Bronchial epithelial cell (primary cell): ENCODE results near the gene ELMO1. TPM values are rescaled to one million over a fixed set of nuclear protein-coding genes. Genes with fewer than 3 reads are reported as not detected.

Experiments
- DNase-seq: peaks from one replicate; pipeline ENCODE4 v3.0.0-alpha.2; 2010; ENCODE audit warnings: low read depth
- FAIRE-seq: peaks from 2 replicates; lab custom pipeline; 2011; peaks lifted over from hg19 to GRCh38; lab: Jason Lieb, UNC
- H3K27me3 ChIP-seq: 2 replicates; pipeline ENCODE4 v1.5.1; 2011; ENCODE audit warnings: low read length; ENCODE audit not compliant: control insufficient read depth, insufficient read depth
- H3K36me3 ChIP-seq: 2 replicates; pipeline ENCODE4 v1.5.1; 2011; ENCODE audit warnings: low read length; ENCODE audit not compliant: control insufficient read depth, insufficient read depth
- H3K4me3 ChIP-seq: 2 replicates; pipeline ENCODE4 v1.5.1; 2011; ENCODE audit warnings: mild to moderate bottlenecking, low read depth, low read length, control low read depth
- CTCF ChIP-seq: IDR thresholded peaks from 2 replicates; pipeline ENCODE4 v1.5.1; 2011; ENCODE audit warnings: mild to moderate bottlenecking, moderate library complexity, low read length, control low read depth, inconsistent platforms; ENCODE audit not compliant: insufficient read depth, severe bottlenecking
- total RNA-seq: library from RNA; depleted of rRNA; stranded (reverse); fragments of >200 nt; gene quantifications from 2 replicates; pipeline ENCODE4 v1.2.1, GENCODE V29; 2014

The ELMO1 gene
- total RNA-seq, 1 donor from 2014 or later: under 0.01 TPM

GRCh38 chr7:37149773-37150124, 298.9 kb downstream of the ELMO1 start:
- no peaks in the 10 kb centered on the region for H3K36me3 ChIP-seq
- TF ChIP-seq CTCF: no peak
- no peak overlapping the region for H3K4me3 ChIP-seq
- H3K27me3 ChIP-seq: no peaks in the 10 kb centered on the region
- FAIRE-seq (no peak), DNase-seq (no peak)

- no peak for FAIRE-seq
These were observed 299.5 kb downstream of the ELMO1 start for GRCh38 chr7:37149051-37149772.

GRCh38 chr7:37145682-37146081, 303.0 kb downstream of the ELMO1 start:
- no peak overlapping the region for H3K4me3 ChIP-seq
- no peaks in the 10 kb centered on the region for H3K36me3 ChIP-seq
- H3K27me3 ChIP-seq: no peaks in the 10 kb centered on the region
- no peak for FAIRE-seq
- DNase-seq: no peak
- TF ChIP-seq CTCF: no peak

More at GRCh38 chr7:37149051-37149772, 299.5 kb downstream of the ELMO1 start:
- H3K4me3 ChIP-seq: no peak overlapping the region
- no peak for TF ChIP-seq CTCF
- no peak for DNase-seq
- no peaks in the 10 kb centered on the region for H3K27me3 ChIP-seq
- no peaks in the 10 kb centered on the region for H3K36me3 ChIP-seq

- H3K4me3 ChIP-seq: no peak overlapping the region
- DNase-seq (no peak), FAIRE-seq (no peak)
- no peaks in the 10 kb centered on the region for H3K27me3 ChIP-seq
- no peaks in the 10 kb centered on the region for H3K36me3 ChIP-seq
- no peak for TF ChIP-seq CTCF
These were observed 304.2 kb downstream of the ELMO1 start for GRCh38 chr7:37144423-37144822.

- no peak for DNase-seq
- no peak for FAIRE-seq
These were observed 305.7 kb downstream of the ELMO1 start for GRCh38 chr7:37142958-37143357.

More at GRCh38 chr7:37142958-37143357, 305.7 kb downstream of the ELMO1 start:
- H3K4me3 ChIP-seq: no peak overlapping the region
- H3K36me3 ChIP-seq: no peaks in the 10 kb centered on the region
- TF ChIP-seq CTCF: no peak
- no peaks in the 10 kb centered on the region for H3K27me3 ChIP-seq
